ENCODE measurements around the gene NAB2.

Gene NAB2

GRCh38 chr12:57095440-57095839 lies 6.5 kb downstream of the NAB2 start:
- no peak for ATAC-seq
- TF ChIP-seq RARB (CRISPR knock-in tag; IDR thresholded peaks at IDR 0.05) (no peak), PPARA (CRISPR knock-in tag; IDR thresholded peaks at IDR 0.05; ENCODE audit: borderline replicate concordance) (no peak), ZFP30 (CRISPR knock-in tag; IDR thresholded peaks at IDR 0.05) (no peak), ZFP3 (CRISPR knock-in tag; IDR thresholded peaks at IDR 0.05) (no peak), CSDC2 (CRISPR knock-in tag; IDR thresholded peaks at IDR 0.05) (no peak), BACH2 (CRISPR knock-in tag; IDR thresholded peaks at IDR 0.05; ENCODE audit: borderline replicate concordance) (no peak), TOX (CRISPR knock-in tag; IDR thresholded peaks at IDR 0.05; ENCODE audit: borderline replicate concordance) (no peak), TCF4 (CRISPR knock-in tag; IDR thresholded peaks at IDR 0.05; ENCODE audit: borderline replicate concordance) (no peak), ZNF70 (CRISPR knock-in tag; IDR thresholded peaks at IDR 0.05) (no peak), ISL1 (CRISPR knock-in tag; IDR thresholded peaks at IDR 0.05) (no peak), ZNF8 (CRISPR knock-in tag; IDR thresholded peaks at IDR 0.05) (no peak), SNAI2 (CRISPR knock-in tag; IDR thresholded peaks at IDR 0.05) (no peak), TSHZ2 (CRISPR knock-in tag; IDR thresholded peaks at IDR 0.05) (no peak), ZNF565 (CRISPR knock-in tag; conservative IDR thresholded peaks at IDR 0.05; ENCODE audit: low read depth) (no peak), OSR1 (CRISPR knock-in tag; IDR thresholded peaks at IDR 0.05) (no peak), ARNTL (CRISPR knock-in tag; IDR thresholded peaks at IDR 0.05; ENCODE audit: borderline replicate concordance, low read depth) (no peak)
- TF ChIP-seq, protein P1, sequence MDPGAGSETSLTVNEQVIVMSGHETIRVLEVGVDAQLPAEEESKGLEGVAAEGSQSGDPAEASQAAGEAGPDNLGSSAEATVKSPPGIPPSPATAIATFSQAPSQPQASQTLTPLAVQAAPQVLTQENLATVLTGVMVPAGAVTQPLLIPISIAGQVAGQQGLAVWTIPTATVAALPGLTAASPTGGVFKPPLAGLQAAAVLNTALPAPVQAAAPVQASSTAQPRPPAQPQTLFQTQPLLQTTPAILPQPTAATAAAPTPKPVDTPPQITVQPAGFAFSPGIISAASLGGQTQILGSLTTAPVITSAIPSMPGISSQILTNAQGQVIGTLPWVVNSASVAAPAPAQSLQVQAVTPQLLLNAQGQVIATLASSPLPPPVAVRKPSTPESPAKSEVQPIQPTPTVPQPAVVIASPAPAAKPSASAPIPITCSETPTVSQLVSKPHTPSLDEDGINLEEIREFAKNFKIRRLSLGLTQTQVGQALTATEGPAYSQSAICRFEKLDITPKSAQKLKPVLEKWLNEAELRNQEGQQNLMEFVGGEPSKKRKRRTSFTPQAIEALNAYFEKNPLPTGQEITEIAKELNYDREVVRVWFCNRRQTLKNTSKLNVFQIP (CRISPR knock-in tag; IDR thresholded peaks at IDR 0.05; ENCODE audit: borderline replicate concordance, low read depth), result no peak
- TF ChIP-seq, protein P2, sequence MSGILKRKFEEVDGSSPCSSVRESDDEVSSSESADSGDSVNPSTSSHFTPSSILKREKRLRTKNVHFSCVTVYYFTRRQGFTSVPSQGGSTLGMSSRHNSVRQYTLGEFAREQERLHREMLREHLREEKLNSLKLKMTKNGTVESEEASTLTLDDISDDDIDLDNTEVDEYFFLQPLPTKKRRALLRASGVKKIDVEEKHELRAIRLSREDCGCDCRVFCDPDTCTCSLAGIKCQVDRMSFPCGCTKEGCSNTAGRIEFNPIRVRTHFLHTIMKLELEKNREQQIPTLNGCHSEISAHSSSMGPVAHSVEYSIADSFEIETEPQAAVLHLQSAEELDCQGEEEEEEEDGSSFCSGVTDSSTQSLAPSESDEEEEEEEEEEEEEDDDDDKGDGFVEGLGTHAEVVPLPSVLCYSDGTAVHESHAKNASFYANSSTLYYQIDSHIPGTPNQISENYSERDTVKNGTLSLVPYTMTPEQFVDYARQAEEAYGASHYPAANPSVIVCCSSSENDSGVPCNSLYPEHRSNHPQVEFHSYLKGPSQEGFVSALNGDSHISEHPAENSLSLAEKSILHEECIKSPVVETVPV (CRISPR knock-in tag; IDR thresholded peaks at IDR 0.05), result no peak
- TF ChIP-seq, protein P3, sequence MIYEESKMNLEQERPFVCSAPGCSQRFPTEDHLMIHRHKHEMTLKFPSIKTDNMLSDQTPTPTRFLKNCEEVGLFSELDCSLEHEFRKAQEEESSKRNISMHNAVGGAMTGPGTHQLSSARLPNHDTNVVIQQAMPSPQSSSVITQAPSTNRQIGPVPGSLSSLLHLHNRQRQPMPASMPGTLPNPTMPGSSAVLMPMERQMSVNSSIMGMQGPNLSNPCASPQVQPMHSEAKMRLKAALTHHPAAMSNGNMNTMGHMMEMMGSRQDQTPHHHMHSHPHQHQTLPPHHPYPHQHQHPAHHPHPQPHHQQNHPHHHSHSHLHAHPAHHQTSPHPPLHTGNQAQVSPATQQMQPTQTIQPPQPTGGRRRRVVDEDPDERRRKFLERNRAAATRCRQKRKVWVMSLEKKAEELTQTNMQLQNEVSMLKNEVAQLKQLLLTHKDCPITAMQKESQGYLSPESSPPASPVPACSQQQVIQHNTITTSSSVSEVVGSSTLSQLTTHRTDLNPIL (CRISPR knock-in tag; IDR thresholded peaks at IDR 0.05; ENCODE audit: low read depth), result no peak

DNA sequence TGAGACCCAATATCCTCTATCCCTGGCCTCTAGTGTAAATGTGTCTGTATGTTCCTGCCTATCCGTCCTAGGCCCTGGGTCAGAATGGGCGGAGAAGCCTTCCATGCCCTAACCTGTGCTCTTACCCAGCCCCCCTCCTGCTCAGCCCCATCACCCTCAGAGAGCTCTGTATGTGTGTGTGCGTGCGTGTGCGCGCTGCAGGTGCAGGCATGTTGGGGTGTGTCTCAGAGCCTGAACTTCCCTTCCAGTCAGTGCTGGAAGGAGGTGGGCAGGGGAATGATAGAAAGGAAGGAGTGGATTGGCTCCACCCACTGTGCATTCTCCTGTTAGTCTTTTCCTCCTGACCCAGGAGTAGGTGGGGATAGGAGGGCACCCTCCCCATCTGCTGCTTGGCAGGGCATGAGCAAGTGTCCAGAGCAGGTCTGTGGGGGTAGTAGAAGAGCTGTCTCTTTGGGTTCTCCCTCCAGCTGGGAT lies 7.2 kb downstream of the NAB2 start:
- peak; percentile 44 for ATAC-seq
- TF ChIP-seq TOX (CRISPR knock-in tag; IDR thresholded peaks at IDR 0.05; ENCODE audit: borderline replicate concordance) (no peak), TCF4 (CRISPR knock-in tag; IDR thresholded peaks at IDR 0.05; ENCODE audit: borderline replicate concordance) (no peak)

DNA sequence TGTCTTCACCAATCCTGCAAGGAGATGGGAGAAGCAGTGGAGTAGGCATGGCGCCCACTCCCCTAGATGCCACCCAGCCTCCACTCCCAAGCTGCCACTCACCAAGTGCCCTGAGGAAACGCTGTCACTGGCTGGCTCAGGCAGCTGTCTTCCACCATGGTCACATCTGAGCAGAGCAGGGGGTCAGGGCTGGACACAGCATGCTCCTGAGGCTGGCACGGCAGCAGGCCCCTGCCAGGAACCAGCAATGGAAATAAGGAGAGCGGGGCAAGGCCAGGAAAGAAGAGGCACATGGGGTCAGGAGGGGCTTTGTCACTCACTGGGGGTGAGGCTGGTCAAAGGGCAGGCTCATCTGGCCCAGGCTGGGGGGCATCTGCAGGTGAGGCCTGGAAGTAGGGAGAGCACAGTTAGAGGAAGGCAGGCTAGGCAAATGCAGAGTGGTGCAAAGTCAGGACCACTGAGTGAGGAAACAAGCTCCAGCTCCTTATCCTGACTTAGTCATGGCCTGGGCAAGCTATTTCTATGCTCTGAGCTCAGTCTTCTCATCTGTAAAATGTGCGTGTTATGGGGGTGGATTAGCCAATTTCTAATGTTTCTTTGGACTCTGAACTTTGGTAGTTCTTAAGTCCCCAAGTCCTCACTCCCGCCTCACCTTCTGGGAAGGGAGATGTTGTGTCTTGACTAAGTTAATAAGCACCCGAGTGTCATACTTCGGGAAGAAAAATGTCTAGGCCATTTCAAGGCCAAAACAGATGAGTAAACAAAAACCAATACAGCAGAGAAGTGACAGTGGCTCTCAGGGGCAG lies 8.0 kb downstream of the NAB2 start:
- ATAC-seq, result peak; percentile 16; the same call in 2 of the 3 replicates
- TF ChIP-seq ZFP3 (CRISPR knock-in tag; IDR thresholded peaks at IDR 0.05), result no peak
- no peak for TF ChIP-seq ZNF70 (CRISPR knock-in tag; IDR thresholded peaks at IDR 0.05)
- no peak for TF ChIP-seq ZNF8 (CRISPR knock-in tag; IDR thresholded peaks at IDR 0.05)
- TF ChIP-seq ISL1 (CRISPR knock-in tag; IDR thresholded peaks at IDR 0.05), result no peak
- TF ChIP-seq, protein P1 (CRISPR knock-in tag; IDR thresholded peaks at IDR 0.05; ENCODE audit: borderline replicate concordance, low read depth), result no peak
- TF ChIP-seq CSDC2 (CRISPR knock-in tag; IDR thresholded peaks at IDR 0.05), result no peak
- TF ChIP-seq ZNF565 (CRISPR knock-in tag; conservative IDR thresholded peaks at IDR 0.05; ENCODE audit: low read depth), result no peak
- no peak for TF ChIP-seq PATZ1 (CRISPR knock-in tag; IDR thresholded peaks at IDR 0.05; ENCODE audit: borderline replicate concordance)
- no peak for TF ChIP-seq GLIS3 (CRISPR knock-in tag; IDR thresholded peaks at IDR 0.05)
- TF ChIP-seq, protein P3 (CRISPR knock-in tag; IDR thresholded peaks at IDR 0.05; ENCODE audit: low read depth), result no peak
- TF ChIP-seq SNAI2 (CRISPR knock-in tag; IDR thresholded peaks at IDR 0.05), result no peak
- TF ChIP-seq ESRRG (CRISPR knock-in tag; IDR thresholded peaks at IDR 0.05), result no peak
- TF ChIP-seq TCF4 (CRISPR knock-in tag; IDR thresholded peaks at IDR 0.05; ENCODE audit: borderline replicate concordance), result no peak
- TF ChIP-seq TOX (CRISPR knock-in tag; IDR thresholded peaks at IDR 0.05; ENCODE audit: borderline replicate concordance), result no peak
- no peak for TF ChIP-seq ZFP30 (CRISPR knock-in tag; IDR thresholded peaks at IDR 0.05)
- no peak for TF ChIP-seq BACH2 (CRISPR knock-in tag; IDR thresholded peaks at IDR 0.05; ENCODE audit: borderline replicate concordance)
- no peak for TF ChIP-seq OSR1 (CRISPR knock-in tag; IDR thresholded peaks at IDR 0.05)

Data from SK-N-SH treated with all-trans-retinoic acid at 6 μM for 48 hours (cell line).